Measurements from ENCODE around the gene UBE2L6.

DNA sequence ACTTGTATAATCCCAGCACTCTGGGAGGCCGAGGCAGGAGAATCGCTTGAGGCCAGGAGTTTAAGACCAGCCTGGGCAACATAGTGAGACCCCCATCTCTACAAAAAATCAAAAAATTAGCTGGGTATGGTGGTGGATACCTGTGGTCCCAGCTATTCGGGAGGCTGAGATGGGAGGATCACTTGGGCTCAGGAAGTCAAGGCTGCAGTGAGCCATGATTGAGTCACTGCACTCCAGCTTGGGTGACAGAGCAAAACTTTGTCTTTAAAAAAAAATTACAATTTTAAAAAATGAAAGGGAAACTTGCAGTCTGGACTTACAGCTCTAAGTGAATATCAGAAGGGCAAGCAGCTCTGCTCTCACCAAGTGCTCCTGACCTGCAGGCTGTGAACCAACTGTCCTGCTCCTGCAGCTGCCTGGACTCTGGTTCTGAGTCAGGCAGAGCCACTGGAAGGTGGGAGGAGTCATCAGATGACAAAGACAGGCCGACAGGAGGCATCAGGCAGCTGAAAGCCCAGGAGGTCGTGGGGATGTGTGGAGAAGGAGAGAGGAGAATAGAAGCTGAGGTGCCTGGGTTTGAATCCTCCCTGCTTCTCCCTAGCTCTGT, 20.5 kb downstream of the UBE2L6 start:
- TF ChIP-seq, protein P1, sequence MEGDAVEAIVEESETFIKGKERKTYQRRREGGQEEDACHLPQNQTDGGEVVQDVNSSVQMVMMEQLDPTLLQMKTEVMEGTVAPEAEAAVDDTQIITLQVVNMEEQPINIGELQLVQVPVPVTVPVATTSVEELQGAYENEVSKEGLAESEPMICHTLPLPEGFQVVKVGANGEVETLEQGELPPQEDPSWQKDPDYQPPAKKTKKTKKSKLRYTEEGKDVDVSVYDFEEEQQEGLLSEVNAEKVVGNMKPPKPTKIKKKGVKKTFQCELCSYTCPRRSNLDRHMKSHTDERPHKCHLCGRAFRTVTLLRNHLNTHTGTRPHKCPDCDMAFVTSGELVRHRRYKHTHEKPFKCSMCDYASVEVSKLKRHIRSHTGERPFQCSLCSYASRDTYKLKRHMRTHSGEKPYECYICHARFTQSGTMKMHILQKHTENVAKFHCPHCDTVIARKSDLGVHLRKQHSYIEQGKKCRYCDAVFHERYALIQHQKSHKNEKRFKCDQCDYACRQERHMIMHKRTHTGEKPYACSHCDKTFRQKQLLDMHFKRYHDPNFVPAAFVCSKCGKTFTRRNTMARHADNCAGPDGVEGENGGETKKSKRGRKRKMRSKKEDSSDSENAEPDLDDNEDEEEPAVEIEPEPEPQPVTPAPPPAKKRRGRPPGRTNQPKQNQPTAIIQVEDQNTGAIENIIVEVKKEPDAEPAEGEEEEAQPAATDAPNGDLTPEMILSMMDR (IDR thresholded peaks at IDR 0.05): no peak
- TF ChIP-seq POLR2A (IDR thresholded peaks at IDR 0.05): no peak

Measured in testis (tissue), 2 donors.